GM18873 (cell line): ENCODE data around the gene SPRR2A.
"Not testable (repeated sequence)": the region's sequence is repeated elsewhere in the genome, so short reads cannot be mapped to it uniquely, and the experiment has no call there.

Experiments
- ATAC-seq: cut with Tn5 transposase; IDR thresholded peaks from one replicate; pipeline ENCODE4 v1.9.1; 2021; ENCODE audit warnings: mild to moderate bottlenecking, moderate library complexity, moderate number of reproducible peaks; ENCODE audit not compliant: unreplicated experiment, low FRiP score

SPRR2A gene

GRCh38 chr1:153028766-153029165 lies 28.5 kb downstream of the SPRR2A start:
- no peak for ATAC-seq

DNA sequence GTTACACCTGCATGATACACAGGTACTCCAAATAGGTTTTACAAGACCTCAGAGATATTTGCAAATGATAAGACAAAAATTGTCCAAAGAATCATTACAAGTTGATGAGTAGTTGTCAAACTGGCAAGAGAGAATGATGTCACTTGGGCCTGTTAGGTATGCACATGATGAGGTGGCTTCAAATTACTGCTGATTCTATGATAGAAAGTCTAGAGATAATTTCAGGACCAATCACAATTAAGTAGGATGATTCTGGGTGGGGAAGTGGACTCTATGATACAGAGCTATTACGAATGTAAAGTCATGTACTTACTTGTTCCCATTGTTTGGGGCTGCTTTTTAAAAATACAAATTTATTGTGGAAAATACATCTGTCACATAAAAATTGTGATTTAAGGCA lies 31.5 kb downstream of the SPRR2A start:
- ATAC-seq: no peak

- no peak for ATAC-seq
Observed at GRCh38 chr1:153024413-153024812, 32.9 kb downstream of the SPRR2A start.

DNA sequence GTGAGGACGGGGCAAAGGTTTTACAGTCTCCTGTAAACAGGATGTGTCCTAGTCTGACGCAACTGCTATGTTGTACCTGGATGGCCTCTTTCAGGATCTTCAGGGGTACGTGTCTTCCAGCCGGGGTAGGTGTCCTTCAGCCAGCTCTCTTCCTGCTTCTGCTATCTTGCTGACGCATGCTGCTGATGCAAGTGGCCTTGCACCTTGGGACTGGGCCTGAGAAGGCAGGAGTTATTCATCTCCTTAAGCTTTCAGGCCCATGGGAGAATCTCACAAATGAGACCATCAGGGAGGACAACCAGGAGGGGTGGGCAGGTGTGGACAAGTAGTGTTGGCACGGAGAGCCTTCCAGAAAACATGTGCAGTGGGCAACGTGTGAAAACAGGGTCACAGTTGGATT lies 34.2 kb downstream of the SPRR2A start:
- ATAC-seq: no peak

DNA sequence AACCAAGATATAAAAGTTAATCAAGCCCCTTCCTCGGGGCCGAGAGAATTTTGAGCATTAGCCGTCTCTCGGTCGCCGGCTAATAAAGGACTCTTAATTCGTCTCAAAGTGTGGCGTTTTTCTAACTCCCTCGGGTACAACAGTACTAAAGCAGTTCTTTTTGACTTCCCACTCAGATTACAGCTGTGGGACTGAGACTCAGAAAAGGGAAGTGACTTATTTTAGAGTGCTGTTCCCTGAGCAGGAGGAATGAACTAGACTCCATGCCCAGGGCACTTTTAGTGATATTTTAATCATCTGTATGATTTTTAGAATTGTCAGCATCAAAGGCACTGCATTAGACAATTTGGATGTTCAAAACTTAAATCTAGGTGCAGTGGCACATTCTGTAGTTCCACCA lies 35.0 kb downstream of the SPRR2A start:
- not testable (repeated sequence) for ATAC-seq

GRCh38 chr1:153021829-153022228 lies 35.5 kb downstream of the SPRR2A start:
- not testable (repeated sequence) for ATAC-seq

DNA sequence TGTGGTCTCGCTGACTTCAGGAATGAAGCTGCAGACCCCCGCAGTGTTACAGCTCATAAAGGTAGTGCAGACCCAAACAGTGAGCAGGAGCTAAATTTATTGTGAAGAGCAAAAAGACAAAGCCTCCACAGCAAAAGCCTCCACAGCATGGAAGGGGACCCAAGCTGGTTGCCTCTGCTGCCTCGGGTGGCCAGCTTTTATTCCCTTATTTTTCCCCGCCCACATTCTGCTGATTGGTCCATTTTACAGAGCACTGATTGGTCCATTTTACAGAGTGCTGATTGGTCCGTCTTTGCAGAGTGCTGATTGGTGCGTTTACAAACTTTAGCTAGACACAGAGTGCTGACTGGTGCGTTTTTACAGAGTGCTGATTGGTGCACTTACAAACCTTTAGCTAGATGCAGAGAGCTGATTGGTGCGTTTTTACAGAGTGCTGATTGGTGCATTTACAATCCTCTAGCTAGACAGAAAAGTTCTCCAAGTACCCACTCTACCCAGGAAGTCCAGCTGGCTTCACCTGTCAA lies 46.0 kb downstream of the SPRR2A start:
- ATAC-seq: not testable (repeated sequence)
